ENCODE measurements around the gene FLYWCH1. TPM values are rescaled to one million over a fixed set of nuclear protein-coding genes. Genes with fewer than 3 reads are reported as not detected.

Gene FLYWCH1
- total and polyA plus RNA-seq, 10 of the 15 experiments (the other 5 are each of a cell fraction or from before 2014, with no cell fraction given): 0.47 to 33.8 (median 11.2) TPM

GRCh38 chr16:2928796-2929195 lies 17.1 kb downstream of the FLYWCH1 start:
- BruUV-seq (replicated peaks): no TSS peak
- no peaks in the 10 kb centered on the region for H3K79me2 ChIP-seq (ENCODE audit: control insufficient read depth, insufficient read depth, low read length)
- H4K20me1 ChIP-seq (ENCODE audit: control insufficient read depth, insufficient read depth): no peaks in the 10 kb centered on the region
- no peak overlapping the region for H3K4me3 ChIP-seq
- H3K27me3 ChIP-seq (replicated peaks in 1 of 2; ENCODE audit: control insufficient read depth in 2 of 2, insufficient read depth in 2 of 2, low read length in 1 of 2): no peaks in the 10 kb centered on the region
- ChIA-PET CTCF (interaction anchor here (0.8 kb wide), 1 partner anchor 34 kb away, joined by 3 read pairs; no protein-coding TSS in a partner anchor), RAD21 (ENCODE audit: unreplicated experiment) (no interaction called here), POLR2A (no interaction called here), SMC1A (ENCODE audit: uncharacterized antibody, unreplicated experiment) (no interaction called here)
- TF ChIP-seq EZH2 (IDR thresholded peaks at IDR 0.05; ENCODE audit: borderline replicate concordance, control insufficient read depth, low read depth, low read length) (no peak), POU2F2 (IDR thresholded peaks at IDR 0.05; ENCODE audit: borderline replicate concordance, low read depth, low read length) (no peak), SRF (IDR thresholded peaks at IDR 0.05; ENCODE audit: low read depth in 2 of 2, low read length in 2 of 2) (no peak), EP300 (IDR thresholded peaks at IDR 0.05; ENCODE audit: borderline replicate concordance in 1 of 2, control insufficient read depth in 1 of 2, low read depth in 2 of 2, low read length in 2 of 2) (no peak), FOXM1 (IDR thresholded peaks at IDR 0.05; ENCODE audit: low read depth, low read length) (no peak), ATF2 (IDR thresholded peaks at IDR 0.05; ENCODE audit: low read length) (no peak), FOS (IDR thresholded peaks at IDR 0.05; ENCODE audit: borderline replicate concordance, extremely low read depth, insufficient read length) (no peak), JUNB (IDR thresholded peaks at IDR 0.05) (no peak), NRF1 (conservative IDR thresholded peaks at IDR 0.05; ENCODE audit: low read depth, low read length) (no peak), KLF5 (IDR thresholded peaks at IDR 0.05; ENCODE audit: partially characterized antibody) (no peak), ZNF592 (IDR thresholded peaks at IDR 0.05) (no peak), IKZF2 (IDR thresholded peaks at IDR 0.05) (no peak), NFYA (IDR thresholded peaks at IDR 0.05; ENCODE audit: borderline replicate concordance, low read depth, low read length) (no peak)
- TF ChIP-seq, protein P1, sequence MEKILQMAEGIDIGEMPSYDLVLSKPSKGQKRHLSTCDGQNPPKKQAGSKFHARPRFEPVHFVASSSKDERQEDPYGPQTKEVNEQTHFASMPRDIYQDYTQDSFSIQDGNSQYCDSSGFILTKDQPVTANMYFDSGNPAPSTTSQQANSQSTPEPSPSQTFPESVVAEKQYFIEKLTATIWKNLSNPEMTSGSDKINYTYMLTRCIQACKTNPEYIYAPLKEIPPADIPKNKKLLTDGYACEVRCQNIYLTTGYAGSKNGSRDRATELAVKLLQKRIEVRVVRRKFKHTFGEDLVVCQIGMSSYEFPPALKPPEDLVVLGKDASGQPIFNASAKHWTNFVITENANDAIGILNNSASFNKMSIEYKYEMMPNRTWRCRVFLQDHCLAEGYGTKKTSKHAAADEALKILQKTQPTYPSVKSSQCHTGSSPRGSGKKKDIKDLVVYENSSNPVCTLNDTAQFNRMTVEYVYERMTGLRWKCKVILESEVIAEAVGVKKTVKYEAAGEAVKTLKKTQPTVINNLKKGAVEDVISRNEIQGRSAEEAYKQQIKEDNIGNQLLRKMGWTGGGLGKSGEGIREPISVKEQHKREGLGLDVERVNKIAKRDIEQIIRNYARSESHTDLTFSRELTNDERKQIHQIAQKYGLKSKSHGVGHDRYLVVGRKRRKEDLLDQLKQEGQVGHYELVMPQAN (conservative IDR thresholded peaks at IDR 0.05): no peak
- TF ChIP-seq, protein P2, sequence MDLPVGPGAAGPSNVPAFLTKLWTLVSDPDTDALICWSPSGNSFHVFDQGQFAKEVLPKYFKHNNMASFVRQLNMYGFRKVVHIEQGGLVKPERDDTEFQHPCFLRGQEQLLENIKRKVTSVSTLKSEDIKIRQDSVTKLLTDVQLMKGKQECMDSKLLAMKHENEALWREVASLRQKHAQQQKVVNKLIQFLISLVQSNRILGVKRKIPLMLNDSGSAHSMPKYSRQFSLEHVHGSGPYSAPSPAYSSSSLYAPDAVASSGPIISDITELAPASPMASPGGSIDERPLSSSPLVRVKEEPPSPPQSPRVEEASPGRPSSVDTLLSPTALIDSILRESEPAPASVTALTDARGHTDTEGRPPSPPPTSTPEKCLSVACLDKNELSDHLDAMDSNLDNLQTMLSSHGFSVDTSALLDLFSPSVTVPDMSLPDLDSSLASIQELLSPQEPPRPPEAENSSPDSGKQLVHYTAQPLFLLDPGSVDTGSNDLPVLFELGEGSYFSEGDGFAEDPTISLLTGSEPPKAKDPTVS (IDR thresholded peaks at IDR 0.05; ENCODE audit: low read depth, low read length): no peak
- no peak overlapping the region for H2AFZ ChIP-seq (ENCODE audit: control insufficient read depth, low read depth, low read length)
- DNase-seq (ENCODE audit: low read depth, low spot score): no peak
- 77% methylated on average over 11 of the region's 11 CpGs for WGBS (ENCODE audit: insufficient coverage, insufficient replicate concordance, low lambda C conversion rate, missing lambda C conversion rate)
- in situ Hi-C loops (cut with MboI) (no loop called here), intact Hi-C loops (cut with micrococcal nuclease; ENCODE audit: unreplicated experiment) (loop anchor here (5.0 kb wide), 1 partner anchor 54 kb away; the partner anchor contains the start of gene PKMYT1)
- no peaks in the 10 kb centered on the region for H3K9me3 ChIP-seq (replicated peaks; ENCODE audit: control insufficient read depth, insufficient read depth, low read length)
- FAIRE-seq: no peak
- H3K27ac ChIP-seq (ENCODE audit: control insufficient read depth, insufficient read depth): no peak overlapping the region
- H3K4me1 ChIP-seq (ENCODE audit: control insufficient read depth, insufficient read depth, low read length): no peaks in the 10 kb centered on the region
- no peak overlapping the region for H3K4me2 ChIP-seq (ENCODE audit: control insufficient read depth, insufficient read depth)
- H3K9ac ChIP-seq (ENCODE audit: control insufficient read depth, insufficient read depth, low read length): no peak overlapping the region
- peaks cover 0 to 10% of the 10 kb centered on the region in 2 experiments; a peak in 2 of 4 replicates for H3K36me3 ChIP-seq (ENCODE audit: control insufficient read depth in 2 of 2, insufficient read depth in 2 of 2, low read length in 1 of 2)
- ATAC-seq: no peak
